ENCODE results near the gene LONRF3.

The LONRF3 gene

DNA sequence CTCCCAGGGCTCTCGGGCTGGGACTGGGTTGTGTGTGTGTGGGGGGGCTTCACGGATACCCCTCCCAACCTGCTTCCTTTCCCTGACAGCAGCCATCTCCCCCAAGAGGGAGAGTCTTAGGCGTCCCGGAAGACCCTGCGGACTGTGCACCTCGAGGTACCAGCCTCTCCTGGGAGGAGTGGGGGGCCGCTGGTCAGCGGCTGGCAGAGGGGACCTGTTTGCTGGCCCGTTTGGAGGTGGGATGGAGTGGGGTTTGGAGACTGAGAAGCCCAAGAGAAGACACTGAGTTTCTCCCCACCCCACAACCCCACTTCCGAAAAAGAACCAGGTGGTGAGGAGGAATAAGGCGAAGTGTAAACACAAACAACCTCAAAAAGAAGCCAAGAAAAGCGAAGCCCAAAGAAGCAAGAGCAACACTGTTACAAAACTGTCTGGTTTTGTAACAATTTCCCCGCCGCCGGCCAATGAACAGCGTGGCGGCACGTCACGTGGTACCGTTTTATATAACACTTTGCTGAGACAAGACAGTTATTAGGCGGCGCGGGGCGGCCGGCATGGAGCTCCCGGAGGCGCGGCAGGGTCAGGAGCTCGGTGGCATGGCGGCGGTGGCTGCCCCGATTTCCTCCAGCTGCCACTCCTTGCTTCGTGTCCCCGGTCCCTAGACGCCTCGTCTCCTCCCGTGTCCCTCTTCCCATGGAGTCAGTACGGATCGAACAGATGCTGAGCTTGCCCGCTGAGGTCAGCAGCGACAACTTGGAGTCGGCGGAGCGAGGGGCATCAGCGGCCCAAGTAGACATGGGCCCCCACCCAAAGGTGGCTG is at the start of gene LONRF3:
LONRF3 (plus strand) TSS at position 531 of the 820 bp plus-strand sequence; CDS start at position 694, 163 bp downstream.
- DNase-seq = no peak

DNA sequence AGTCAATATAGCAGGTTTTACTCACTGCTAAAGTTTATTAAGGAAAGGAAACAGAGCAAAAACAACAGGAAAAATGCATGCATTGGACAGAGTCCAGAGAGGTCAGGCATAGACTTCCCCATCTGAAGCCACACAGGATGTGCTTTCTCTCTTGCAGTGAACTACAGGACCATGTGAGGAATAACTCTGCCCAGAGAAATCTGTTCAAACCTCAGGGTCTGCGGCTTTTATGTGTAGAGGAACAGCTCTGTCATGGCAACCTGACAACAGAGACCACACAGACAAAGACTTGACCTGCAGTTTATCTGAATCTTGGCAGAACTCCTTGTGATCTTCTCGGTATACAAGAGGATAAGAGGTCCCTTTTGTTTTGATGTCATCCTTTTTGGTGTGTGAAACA is 46.3 kb upstream of the LONRF3 start:
- no peak for DNase-seq

DNA sequence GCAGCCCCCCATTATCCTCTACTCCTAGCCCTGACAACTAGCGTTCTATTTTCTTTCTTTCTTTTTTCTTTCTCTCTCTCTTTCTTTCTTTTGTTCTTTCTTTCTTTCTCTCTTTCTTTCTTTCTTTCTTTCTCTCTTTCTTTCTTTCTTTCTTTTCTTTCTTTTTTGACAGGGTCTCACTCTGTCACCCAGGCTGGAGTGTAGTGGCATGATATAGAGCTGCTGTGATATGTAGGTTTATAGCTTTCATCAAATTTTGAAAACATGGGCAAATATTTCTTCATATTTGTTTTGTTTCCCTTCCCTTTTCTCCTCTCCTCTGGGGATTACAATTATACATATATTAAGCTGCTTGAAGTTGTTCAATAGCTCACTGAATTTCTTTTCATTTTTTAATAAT is 39.1 kb upstream of the LONRF3 start:
- no peak for DNase-seq

DNA sequence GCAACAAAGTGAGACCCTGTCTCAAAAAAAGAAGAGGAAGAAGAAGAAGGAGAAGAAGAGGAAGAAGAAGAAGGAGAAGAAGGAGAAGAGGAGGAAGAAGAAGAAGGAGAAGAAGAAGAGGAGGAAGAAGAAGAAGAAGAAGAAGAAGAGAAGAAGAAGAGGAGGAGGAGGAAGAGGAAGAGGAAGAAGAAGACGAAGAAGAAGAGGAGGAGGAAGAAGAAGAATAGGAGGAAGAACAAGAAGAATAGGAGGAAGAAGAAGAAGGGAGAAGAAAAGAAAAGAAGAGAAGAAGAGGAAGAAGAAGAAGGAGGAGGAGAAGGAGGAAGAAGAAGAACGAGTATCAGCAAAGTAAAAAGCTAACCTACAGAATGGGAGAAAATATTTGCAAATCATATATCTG is 33.3 kb upstream of the LONRF3 start:
- no peak for DNase-seq

DNA sequence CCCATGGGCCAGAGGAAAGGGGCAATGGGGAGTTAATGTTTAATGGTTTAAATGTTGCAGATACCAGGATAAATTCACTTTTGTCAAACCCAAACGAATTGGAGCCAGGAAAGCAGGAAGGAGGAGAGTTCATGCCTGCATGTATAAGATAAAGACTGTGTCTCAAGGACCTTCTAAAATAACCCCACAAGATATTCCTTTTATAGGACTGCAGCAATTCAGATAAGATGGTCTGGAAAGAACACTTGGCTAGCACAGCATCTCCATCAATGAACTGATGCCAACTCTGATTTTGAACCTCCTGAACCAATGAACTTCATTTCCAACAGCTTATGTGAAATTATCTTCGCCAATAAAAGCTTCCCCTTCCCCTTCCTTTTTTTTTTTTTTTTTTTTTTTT is 31.3 kb upstream of the LONRF3 start:
- no peak for DNase-seq

DNA sequence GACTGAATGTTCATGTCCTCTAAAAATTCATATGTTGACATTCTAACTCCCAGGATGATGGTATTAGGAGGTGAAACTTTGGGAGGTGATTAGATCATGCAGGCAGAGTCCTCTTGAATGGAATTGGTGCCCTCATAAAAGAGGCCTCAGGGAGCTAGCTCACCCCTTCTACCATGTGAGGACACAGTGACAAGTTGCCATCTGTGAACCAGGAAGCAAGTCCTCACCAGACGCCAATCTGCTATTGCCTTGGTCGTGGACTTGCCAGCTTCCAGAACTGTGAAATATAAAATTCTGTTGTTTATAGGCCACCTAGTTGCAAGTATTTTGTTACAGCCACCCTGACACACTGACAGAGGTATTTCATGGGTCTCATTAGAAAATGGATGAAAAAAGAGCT is 28.5 kb upstream of the LONRF3 start:
- no peak for DNase-seq

DNA sequence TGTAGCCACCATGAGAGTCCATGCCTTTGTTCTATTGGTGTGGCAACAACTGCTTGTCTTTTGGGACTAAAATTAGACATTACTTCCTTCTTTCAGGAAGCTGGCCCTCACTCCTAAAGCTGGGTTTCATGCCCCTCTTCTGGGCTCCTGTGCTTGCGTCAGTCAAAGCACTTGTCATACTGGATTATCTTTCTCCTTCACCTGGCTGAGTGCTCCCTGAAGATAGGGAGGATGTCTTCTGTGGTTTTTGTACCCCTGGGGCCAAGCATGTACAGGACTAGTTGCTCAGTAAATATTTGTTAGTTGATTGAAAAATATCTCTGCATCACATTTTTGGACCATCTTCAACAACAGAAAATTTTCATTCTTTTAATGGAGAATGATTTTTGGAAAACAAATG is 26.1 kb upstream of the LONRF3 start:
- DNase-seq = no peak

DNA sequence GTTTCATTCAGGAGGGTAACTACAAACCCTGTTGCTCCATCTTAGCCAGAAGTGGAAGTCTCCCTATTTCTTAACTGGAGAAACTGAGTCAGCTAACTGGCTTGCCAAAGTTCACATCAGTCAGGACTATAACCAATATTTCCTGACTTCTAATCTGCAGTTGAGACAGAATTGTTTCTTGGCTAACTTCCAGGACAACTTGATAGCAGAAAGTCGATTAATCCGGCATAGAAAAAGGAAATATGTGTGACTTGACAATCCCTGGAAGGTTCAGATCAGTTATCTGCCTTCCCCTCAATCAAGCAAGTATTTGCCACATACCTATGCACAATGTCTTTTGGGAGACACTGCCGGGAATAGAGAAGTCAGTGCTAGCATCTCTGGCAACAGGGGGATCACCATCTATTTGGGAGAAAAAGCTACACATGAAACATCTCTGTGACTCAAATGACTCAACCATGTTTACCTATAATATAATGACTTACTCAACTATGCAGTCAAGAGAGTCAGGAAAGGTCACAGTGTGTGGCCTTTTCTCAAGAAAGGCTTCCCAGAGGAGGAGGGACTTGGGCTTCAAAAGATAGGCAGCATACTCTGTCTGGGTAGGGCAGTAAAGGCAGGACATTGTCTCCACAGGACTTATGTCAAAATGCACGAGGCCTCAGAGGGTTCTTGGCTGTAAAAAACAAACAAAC is 12.4 kb upstream of the LONRF3 start:
- DNase-seq = no peak

DNA sequence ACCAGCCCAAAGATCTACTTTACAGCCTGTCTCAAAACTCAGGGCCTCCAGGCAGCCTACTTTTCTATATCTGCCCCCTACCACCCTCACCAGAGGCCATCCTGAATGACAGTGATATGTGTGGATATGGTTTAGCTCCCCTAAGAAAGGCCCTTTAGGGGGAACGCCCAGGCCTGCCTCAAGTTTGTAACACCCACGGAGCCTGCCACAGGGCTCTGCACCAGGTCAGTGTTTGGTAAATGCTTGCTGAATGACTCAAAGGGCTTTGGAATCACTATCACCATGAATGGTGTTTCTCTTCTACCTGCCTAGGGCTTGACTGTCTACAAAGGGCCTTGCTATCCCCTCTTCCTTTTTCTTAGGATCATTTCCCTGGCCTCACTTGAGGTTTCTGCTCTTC is 11.3 kb upstream of the LONRF3 start:
- no peak for DNase-seq

DNA sequence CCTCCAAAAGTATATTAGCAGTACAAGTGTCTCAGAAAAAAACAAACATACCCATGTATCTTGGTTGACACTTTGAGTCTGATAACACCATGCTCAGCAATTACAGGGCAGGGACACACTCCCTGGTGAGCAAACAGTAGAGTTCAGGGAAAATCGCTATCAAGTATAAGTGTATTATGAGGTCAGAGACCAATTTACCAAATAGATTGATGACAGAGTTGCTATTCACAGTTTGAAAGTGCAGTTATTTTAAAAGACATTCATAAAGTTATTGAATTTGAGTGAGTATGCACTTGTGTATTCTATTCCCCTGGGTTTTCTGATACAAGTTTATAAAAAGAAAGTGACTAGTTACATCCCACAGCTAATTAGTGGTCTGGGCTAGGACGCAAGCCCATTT is 10.2 kb upstream of the LONRF3 start:
- no peak for DNase-seq

DNA sequence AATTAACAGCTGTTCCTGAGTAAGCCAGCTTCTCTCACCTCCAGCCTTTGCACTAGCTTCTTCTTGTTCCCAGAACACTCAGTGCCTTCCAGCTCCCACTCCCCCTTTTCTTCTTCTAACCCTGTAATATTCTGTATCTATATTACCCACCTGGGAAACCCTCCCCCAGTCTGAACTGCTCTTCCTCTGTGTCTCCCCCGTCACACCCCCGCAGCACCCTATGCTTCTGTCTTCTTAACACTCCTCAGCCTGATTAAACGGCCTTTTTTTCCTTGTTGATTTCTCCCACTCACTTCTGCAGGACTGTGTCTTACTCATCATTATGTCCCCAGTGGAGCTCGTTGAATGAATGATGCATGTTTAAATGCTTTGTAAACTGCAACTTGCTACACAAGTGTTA is 9.0 kb upstream of the LONRF3 start:
- DNase-seq = no peak

DNA sequence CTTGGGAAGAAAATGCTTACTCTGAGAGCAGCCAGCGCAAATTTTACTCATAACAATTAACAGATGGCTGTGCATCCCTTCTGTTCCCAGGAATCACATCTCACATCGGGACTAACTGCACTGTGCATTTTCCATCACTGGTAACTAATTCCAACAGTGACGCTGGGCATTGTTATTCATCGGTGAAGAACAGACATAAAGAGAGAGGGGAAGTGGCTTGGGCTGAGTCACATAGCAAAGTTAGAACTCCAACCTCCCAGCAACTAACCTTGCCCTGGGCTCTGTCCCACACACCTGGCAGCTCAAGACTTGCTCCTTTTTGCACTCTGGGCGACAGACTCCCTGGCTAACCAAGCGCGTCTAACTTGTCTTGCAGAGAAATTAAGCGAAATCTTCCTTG is 6.4 kb upstream of the LONRF3 start:
- no peak for DNase-seq

DNA sequence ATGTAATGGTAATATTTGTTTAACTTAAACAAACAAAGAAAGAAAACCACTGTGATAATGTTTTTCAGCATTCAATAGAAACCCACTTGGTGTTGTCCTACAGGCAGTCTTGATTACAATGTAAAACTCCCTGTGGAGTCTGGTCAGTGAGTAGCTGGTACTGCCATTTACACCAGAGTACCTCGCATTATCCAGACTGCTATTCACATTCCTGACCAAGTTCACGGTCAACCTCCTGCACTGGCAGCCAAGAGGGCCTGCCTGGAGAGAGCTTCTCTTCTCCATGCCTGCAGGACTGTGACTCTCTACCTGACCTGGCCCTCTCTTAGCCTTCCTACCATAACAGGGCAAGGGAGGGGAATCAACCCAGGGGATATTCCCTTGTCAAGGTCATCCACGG is 2.9 kb upstream of the LONRF3 start:
- DNase-seq = no peak

DNA sequence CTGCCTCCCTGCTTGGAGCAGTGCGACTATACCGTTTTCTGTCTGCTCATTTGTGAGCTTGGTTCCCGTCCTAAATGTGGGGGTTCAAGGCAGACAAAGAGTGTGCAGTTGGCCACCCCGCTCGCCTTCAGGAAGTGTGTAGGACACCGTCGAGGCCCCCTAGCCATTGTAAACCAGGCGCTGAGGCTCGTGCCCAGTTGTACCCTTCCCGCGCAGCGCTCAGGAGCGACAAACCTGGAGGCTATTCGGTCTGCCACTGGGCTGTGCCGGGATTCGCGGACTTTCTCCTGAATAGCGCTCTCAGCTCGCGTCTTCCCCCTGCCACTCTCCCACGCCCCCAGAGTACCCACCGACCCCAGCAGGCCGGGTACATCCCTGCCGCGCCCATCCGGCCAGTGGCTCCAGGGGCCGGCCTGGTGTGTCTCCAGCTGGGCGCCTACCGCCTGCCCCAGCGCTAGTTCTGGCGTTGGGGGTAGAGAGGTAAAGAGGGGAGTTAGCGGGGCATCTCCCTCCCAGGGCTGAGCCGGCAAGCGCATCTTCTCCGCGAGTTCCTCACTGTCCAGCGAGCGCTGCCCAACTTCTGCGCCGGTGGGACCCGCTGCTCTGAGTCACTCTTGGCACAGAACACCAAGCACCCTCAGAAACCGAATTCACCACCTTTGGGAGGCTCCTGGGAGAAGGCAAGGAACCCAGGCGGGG is 880 bp upstream of the LONRF3 start:
- no peak for DNase-seq

DNA sequence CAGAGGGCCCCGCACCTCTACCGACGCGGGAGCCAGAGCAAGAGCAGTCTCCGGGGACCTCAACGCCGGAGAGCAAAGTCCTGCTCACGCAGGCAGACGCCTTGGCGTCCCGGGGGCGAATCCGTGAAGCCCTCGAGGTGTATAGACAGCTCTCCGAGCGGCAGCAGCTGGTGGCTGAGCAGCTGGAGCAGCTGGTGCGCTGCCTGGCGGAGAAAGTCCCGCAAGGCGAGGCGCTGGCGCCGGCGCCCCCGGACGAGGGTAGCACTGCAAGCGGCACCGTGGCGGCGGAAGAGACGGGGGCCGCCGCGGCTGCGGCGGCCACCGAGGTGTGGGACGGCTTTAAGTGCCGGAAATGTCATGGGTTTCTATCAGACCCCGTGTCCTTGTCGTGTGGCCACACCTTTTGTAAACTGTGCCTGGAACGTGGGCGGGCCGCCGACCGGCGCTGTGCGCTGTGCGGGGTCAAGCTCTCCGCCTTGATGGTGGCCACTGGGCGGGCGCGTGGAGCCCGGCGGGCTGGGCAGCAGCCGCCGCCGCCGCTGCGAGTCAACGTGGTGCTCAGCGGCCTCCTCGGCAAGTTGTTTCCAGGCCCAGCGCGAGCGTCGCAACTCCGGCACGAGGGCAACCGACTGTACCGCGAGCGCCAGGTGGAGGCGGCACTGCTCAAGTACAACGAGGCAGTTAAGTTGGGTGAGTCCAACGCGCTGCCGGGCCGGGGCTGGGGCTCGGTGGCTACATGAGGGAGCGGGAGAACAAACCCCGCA is 672 bp downstream of the LONRF3 start:
- DNase-seq = no peak

DNA sequence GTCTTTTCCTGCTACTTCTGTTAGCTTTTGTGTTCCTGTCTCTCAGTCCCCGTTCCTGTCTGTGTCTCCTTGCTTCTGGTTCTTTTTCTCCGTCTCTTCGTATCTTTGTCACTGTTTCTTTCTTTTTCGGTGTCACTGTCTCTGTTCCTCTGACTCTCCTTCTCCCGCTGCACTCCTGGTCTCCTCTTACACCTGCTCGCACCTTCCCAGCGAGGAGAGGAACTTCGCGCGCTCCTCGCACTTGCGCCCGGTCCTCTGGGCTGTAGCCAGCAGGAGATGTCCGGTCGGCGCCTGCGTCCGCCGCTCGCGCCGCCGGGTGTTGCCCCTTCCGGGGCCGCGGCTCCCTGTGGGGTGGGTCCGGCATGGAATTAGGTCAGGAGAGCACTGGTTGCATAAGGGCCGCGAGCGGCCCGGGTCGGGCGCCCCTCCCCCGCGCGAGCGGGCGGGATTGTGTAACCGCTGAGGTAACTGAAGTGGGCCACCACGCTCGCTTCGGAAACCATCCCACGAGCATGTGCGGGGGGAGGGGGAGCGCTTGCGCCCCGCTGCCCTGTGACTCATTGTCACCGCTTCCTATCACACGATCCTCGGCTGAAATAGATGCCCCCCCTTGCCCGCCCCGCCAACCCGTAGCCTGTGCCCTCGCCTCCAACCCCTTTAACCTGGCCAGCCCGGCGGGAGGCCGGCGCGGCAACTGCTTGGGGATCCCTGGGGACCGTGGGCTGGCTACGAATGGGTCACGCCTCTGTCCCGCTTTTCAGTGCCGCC is 1.6 kb downstream of the LONRF3 start:
- DNase-seq = no peak

DNA sequence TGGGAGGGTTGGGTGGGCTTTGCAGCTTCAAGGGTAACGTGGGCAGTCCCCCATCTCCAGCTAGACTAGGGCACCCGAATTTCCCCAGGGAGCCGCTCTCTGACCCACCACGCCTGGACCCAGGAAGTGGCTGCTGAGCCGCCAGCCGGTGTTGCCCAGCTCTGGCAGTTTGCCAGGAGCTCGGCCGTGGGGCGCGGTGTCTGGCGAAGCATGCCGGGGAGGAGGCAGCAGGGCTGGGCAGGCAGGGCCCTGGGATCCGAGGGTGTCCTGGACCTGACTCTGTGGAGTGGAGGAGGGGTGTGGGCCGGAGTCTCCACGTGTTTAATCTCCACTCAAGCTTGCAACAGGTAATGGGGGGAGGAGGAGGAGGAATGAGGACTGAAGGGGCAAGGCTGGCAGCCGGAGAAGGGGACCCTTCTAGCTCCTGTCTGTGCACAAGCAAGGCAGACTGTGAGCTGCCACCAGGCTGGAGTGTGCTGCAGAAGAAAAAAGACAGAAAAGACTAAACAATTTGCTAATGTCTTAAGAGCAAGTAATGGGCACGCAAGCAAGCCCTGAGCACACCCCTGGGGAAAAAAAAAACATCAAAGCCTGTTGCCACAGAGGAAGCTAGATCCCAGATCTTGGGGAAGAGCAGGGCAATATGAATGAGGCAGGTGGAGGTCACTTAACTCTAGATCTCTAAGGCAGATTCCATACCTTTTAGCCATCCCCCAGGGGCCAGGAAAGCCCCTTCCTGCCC is 2.4 kb downstream of the LONRF3 start:
- DNase-seq = peak; percentile 9 to 24

DNA sequence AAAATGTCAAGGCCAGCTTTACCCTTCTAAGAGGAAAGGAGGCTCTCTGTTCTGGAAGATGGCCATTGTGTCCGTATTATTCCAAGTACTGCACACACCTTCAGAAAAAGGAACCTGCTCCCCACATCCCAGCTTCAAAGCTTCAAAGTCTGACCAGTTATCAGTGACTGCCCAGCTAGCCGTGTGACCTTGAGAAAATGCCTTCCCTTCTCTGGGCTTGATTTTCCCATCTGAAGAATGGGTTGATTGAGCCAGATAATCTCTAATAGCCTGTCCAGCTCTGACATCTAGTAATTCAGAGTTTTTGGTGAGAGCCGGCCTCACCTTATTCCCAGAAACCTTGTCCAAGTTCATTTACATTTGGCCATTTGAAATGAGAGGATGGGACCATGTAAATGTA is 3.0 kb downstream of the LONRF3 start:
- DNase-seq = no peak

DNA sequence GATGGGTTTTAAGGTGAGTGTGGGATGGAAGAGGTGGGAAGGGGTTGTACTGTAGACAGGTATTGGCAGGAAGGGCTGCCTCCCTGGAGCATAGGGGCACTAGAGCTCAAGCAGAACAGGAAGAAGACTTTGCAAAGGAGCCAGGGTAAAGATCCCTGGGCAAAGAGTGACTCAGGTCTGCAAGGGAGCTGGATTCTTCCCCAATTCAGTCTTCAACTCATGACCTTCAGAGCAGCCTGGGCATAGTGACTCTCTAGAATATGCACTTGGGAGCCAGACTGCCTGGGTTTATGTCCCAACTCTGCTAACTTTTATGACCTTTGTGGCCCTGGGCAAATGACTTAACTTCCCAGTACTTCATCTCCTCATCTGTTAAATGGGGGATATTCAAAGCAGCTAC is 4.0 kb downstream of the LONRF3 start:
- no peak for DNase-seq

DNA sequence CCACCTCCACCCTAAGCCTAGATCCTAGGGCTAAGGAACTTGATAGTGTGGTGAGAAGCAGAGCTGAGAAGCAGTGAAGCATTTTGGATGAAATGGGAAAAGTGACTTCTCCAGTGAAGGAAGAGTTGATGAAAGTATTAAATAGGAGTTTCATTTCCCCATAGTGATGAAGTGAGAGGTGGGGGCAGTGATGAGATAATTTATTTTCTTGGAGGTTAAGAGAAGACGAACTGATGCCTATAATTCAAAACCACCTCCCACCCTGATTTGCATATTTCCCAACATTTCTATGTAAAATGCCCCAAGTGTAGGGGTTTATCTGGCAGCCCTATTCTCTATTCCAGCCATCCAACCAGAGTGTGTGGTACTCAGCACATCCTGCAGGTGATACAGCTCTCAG is 6.3 kb downstream of the LONRF3 start:
- DNase-seq = no peak

DNA sequence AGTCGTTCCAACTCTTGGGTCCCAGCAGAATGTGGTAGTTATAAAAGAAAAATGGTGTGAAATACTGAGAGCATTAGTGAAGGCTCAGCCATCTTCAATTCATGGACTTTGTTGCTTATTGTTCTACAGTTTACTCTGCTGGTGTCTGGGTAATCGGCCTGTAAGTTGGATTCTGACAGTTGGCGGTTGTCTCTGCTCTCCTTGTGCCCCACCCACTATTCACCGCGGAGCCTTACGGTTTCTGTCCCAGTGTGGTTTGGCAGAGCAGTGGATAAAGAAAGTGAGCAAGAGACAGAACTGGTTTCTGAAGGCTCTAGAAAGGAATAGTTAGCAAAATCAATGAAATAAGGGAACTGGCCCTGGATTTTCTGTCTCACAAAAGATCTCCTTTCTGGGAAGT is 9.1 kb downstream of the LONRF3 start:
- no peak for DNase-seq

DNA sequence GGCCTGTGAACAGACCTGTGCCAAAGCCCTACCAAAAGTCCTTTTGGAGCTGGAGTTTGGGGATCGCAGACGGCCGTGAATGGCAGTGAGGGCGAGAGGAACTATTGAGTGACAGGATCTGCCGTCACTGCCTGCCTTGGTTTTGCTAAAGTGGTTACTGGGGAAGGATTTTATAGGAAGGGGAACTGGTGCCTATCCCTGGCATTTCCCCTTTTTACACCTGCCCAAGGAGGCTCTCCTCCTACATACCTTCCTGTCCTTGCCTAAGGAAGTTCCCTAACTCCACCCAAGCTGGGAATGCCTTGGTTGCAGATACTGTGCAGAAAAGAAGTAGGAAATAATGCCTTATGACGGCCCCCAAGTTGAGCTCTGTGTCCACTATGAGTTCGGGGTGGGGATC is 14.5 kb downstream of the LONRF3 start:
- DNase-seq = no peak
